H9 (cell line): ENCODE data around the gene BICD1. TPM values are rescaled to one million over a fixed set of nuclear protein-coding genes. Genes with fewer than 3 reads are reported as not detected.

Experiments
- DNase-seq: peaks from one replicate; pipeline ENCODE4 v3.0.0-alpha.2; 2017
- H2AFZ ChIP-seq: one replicate; pipeline ENCODE4 v1.6.1; 2013; ENCODE audit warnings: mild to moderate bottlenecking, low read length, control low read depth, moderate library complexity
- H2AK5ac ChIP-seq: 2 replicates; pipeline ENCODE4 v1.6.1; 2013; ENCODE audit warnings: low read length, control low read depth, mixed read lengths; ENCODE audit not compliant: insufficient read length
- H2BK120ac ChIP-seq: one replicate; pipeline ENCODE4 v1.6.1; 2013; ENCODE audit warnings: low read depth, mild to moderate bottlenecking, low read length, control low read depth, inconsistent platforms; ENCODE audit not compliant: poor library complexity, severe bottlenecking
- H2BK12ac ChIP-seq: 2 replicates; pipeline ENCODE4 v1.6.1; 2013; ENCODE audit warnings: low read length, control low read depth, mixed read lengths, low read depth; ENCODE audit not compliant: insufficient read length
- H2BK15ac ChIP-seq: 2 replicates; pipeline ENCODE4 v1.6.1; 2013; ENCODE audit warnings: low read depth, low read length, control low read depth
- H2BK20ac ChIP-seq: one replicate; pipeline ENCODE4 v1.6.1; 2013; ENCODE audit warnings: low read depth, mild to moderate bottlenecking, low read length, control low read depth, inconsistent platforms; ENCODE audit not compliant: poor library complexity, severe bottlenecking
- H2BK5ac ChIP-seq: 2 replicates; pipeline ENCODE4 v1.6.1; 2013; ENCODE audit warnings: low read length, control low read depth, mixed read lengths; ENCODE audit not compliant: insufficient read length
- H3K14ac ChIP-seq: 2 replicates; pipeline ENCODE4 v1.6.1; 2013; ENCODE audit warnings: low read length, control low read depth; ENCODE audit not compliant: insufficient read depth
- H3K18ac ChIP-seq: 2 replicates; pipeline ENCODE4 v1.6.1; 2013; ENCODE audit warnings: low read depth, mild to moderate bottlenecking, mixed read lengths, low read length, control low read depth; ENCODE audit not compliant: insufficient read length
- H3K23ac ChIP-seq: 2 replicates; pipeline ENCODE4 v1.6.1; 2013; ENCODE audit warnings: low read length, control low read depth, mixed read lengths, low read depth; ENCODE audit not compliant: insufficient read length
- H3K23me2 ChIP-seq: 2 replicates; pipeline ENCODE4 v1.6.1; 2013; ENCODE audit warnings: low read depth, mild to moderate bottlenecking, mixed read lengths, low read length, control low read depth; ENCODE audit not compliant: insufficient read length, poor library complexity, severe bottlenecking
- H3K27ac ChIP-seq: 2 replicates; pipeline ENCODE4 v1.5.1; 2013; ENCODE audit warnings: low read length, control low read depth, mixed read lengths, low read depth; ENCODE audit not compliant: insufficient read length
- H3K27me3 ChIP-seq: 2 replicates; pipeline ENCODE4 v1.6.1; 2013; ENCODE audit warnings: low read length, control low read depth, inconsistent platforms; ENCODE audit not compliant: insufficient read depth
- H3K4ac ChIP-seq: 2 replicates; pipeline ENCODE4 v1.6.1; 2013; ENCODE audit warnings: low read depth, mild to moderate bottlenecking, control low read depth, inconsistent platforms, low read length, moderate library complexity
- H3K4me1 ChIP-seq: 2 replicates; pipeline ENCODE4 v1.6.1; 2013; ENCODE audit warnings: low read length, control low read depth, inconsistent platforms; ENCODE audit not compliant: insufficient read depth
- H3K4me2 ChIP-seq: 2 replicates; pipeline ENCODE4 v1.6.1; 2013; ENCODE audit warnings: low read length, control low read depth, mixed read lengths; ENCODE audit not compliant: insufficient read length, insufficient read depth
- H3K56ac ChIP-seq: 2 replicates; pipeline ENCODE4 v1.6.1; 2013; ENCODE audit warnings: low read depth, mild to moderate bottlenecking, mixed read lengths, low read length, control low read depth; ENCODE audit not compliant: insufficient read length
- H3K79me1 ChIP-seq: 2 replicates; pipeline ENCODE4 v1.6.1; 2013; ENCODE audit warnings: low read depth, mild to moderate bottlenecking, moderate library complexity, low read length, control low read depth, inconsistent platforms; ENCODE audit not compliant: insufficient read depth, poor library complexity, severe bottlenecking
- H3K79me2 ChIP-seq: 2 replicates; pipeline ENCODE4 v1.6.1; 2013; ENCODE audit warnings: low read length, control low read depth, inconsistent platforms; ENCODE audit not compliant: insufficient read depth
- H3K9ac ChIP-seq: 2 replicates; pipeline ENCODE4 v1.6.1; 2013; ENCODE audit warnings: low read length, control low read depth, mixed read lengths; ENCODE audit not compliant: insufficient read length; ENCODE audit errors: extremely low read depth
- H3K9me3 ChIP-seq: one replicate; pipeline ENCODE4 v1.6.1; 2013; ENCODE audit warnings: low read depth, low read length, inconsistent platforms; ENCODE audit not compliant: control insufficient read depth
- H3T11ph ChIP-seq: one replicate; pipeline ENCODE4 v1.6.1; 2013; ENCODE audit warnings: mild to moderate bottlenecking, low read length, control low read depth, inconsistent platforms
- H4K20me1 ChIP-seq: one replicate; pipeline ENCODE4 v1.6.1; 2013; ENCODE audit not compliant: control insufficient read depth, insufficient read length, insufficient read depth
- H4K5ac ChIP-seq: 2 replicates; pipeline ENCODE4 v1.6.1; 2013; ENCODE audit warnings: low read depth, mild to moderate bottlenecking, mixed read lengths, low read length, control low read depth; ENCODE audit not compliant: insufficient read length
- H4K8ac ChIP-seq: replicated peaks from 2 replicates; pipeline ENCODE4 v1.6.1; 2013; ENCODE audit warnings: low read length, control low read depth, mixed read lengths, low read depth; ENCODE audit not compliant: insufficient read length
- H4K91ac ChIP-seq: 2 replicates; pipeline ENCODE4 v1.6.1; 2013; ENCODE audit warnings: low read depth, mild to moderate bottlenecking, moderate library complexity, mixed read lengths, low read length, control low read depth; ENCODE audit not compliant: insufficient read length
- H3K27ac Mint-ChIP-seq, 3 experiments: 2 replicates in 2 of 3; 3 replicates in 1 of 3; pipeline ENCODE4 v1.8.0; 2020 to 2021; ENCODE audit warnings: mixed read lengths in 3 of 3, mild to moderate bottlenecking in 1 of 3, moderate library complexity in 1 of 3
- H3K27me3 Mint-ChIP-seq: 2 replicates; pipeline ENCODE4 v1.8.0; 2021; ENCODE audit warnings: low read depth, mild to moderate bottlenecking, moderate library complexity, mixed read lengths
- H3K36me3 Mint-ChIP-seq, 3 experiments: 2 replicates in 2 of 3; 3 replicates in 1 of 3; pipeline ENCODE4 v1.8.0; 2020 to 2021; ENCODE audit warnings: low read depth in 3 of 3, mixed read lengths in 3 of 3; ENCODE audit not compliant: insufficient read depth in 1 of 3
- H3K4me1 Mint-ChIP-seq, 2 experiments: 2 replicates each; pipeline ENCODE4 v1.8.0; 2020; ENCODE audit warnings: mixed read lengths in 2 of 2
- H3K4me3 Mint-ChIP-seq, 2 experiments: 2 replicates in 1 of 2; 3 replicates in 1 of 2; pipeline ENCODE4 v1.8.0; 2020 to 2021; ENCODE audit warnings: mild to moderate bottlenecking in 2 of 2, mixed read lengths in 2 of 2, moderate library complexity in 1 of 2
- H3K9me3 Mint-ChIP-seq, 2 experiments: 2 replicates in 1 of 2; 3 replicates in 1 of 2; pipeline ENCODE4 v1.8.0; 2020; ENCODE audit warnings: mild to moderate bottlenecking in 2 of 2, mixed read lengths in 2 of 2, moderate library complexity in 1 of 2
- WGBS: extraction: QIAGEN DNeasy Blood & Tissue Kit; methylation state at CpG from one replicate; pipeline ENCODE4 v1.1.7; 2013; ENCODE audit warnings: missing lambda C conversion rate, low lambda C conversion rate, mixed read lengths; ENCODE audit not compliant: insufficient read length; ENCODE audit errors: extremely low coverage; 5-methylcytosine and 5-hydroxymethylcytosine counted together
- total RNA-seq: library from RNA; stranded (reverse); gene quantifications from 2 replicates; pipeline ENCODE4 v1.2.1, GENCODE V29; 2021
- TF ChIP-seq, protein P1 (sequence below): fragments of 200-600 bp; sonication (generic); conservative IDR thresholded peaks from 3 replicates; pipeline ENCODE4 v1.8.0; 2021; ENCODE audit warnings: antibody characterized with exemption, mild to moderate bottlenecking

The BICD1 gene
- total RNA-seq, 1 experiment from 2014 or later, result 134 TPM

DNA sequence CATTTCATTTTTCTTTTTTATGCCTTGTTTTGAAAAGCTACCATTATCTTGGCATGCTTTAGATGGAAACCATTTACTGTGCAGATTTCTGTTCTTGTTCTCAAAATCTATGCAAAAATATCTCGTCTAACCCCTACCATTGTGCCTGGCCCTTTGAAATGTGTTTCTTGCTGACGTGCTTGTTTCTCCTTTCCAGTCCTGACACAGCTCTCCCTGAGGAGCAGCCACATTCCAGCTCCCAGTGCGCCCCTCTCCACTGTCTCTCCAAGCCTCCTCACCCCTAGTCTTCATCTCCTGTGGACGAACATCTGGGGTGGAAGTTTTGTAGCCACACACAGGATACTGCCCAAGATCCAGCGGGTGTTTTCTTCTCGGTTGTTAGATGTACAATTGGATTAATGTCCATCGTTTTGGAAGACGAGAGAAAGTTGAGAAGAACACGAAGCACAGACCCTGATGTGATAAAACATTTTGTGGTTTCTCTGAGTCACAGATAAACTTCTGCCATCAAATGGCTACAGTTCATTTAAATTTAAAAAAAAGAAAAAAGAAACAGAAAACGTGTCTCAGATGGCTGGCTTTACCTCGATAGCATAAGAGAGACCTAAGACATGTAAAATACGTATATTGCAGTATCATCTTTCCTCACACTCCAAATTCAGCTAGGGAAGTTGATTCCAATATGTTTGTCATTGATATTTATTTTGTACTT lies 270.9 kb downstream of the BICD1 start:
- Histone ChIP-seq H2BK12ac (no peak overlapping the region), H2BK5ac (no peak overlapping the region), H2BK120ac (no peak overlapping the region), H3K14ac (no peak overlapping the region), H3T11ph (no peak overlapping the region), H3K79me2 (no peaks in the 10 kb centered on the region), H3K9ac (no peak overlapping the region), H2BK20ac (no peak overlapping the region), H3K56ac (no peak overlapping the region), H3K23ac (no peak overlapping the region), H3K27ac (no peak overlapping the region), H3K9me3 (no peaks in the 10 kb centered on the region), H3K79me1 (no peaks in the 10 kb centered on the region), H4K20me1 (no peaks in the 10 kb centered on the region), H4K91ac (no peak overlapping the region), H3K4me2 (no peak overlapping the region), H2AFZ (no peak overlapping the region), H3K27me3 (no peaks in the 10 kb centered on the region), H3K18ac (no peak overlapping the region), H4K8ac (no peak overlapping the region), H3K23me2 (no peaks in the 10 kb centered on the region), H3K4ac (no peak overlapping the region), H3K4me1 (peaks cover 3% of the 10 kb centered on the region; the same call in 1 of the 2 replicates), H4K5ac (no peak overlapping the region), H2BK15ac (no peak overlapping the region), H2AK5ac (no peak overlapping the region)
- no peak for DNase-seq
- H3K9me3 Mint-ChIP-seq, result no peaks in the 10 kb centered on the region
- no peaks in the 10 kb centered on the region for H3K27me3 Mint-ChIP-seq
- TF ChIP-seq, protein P1, sequence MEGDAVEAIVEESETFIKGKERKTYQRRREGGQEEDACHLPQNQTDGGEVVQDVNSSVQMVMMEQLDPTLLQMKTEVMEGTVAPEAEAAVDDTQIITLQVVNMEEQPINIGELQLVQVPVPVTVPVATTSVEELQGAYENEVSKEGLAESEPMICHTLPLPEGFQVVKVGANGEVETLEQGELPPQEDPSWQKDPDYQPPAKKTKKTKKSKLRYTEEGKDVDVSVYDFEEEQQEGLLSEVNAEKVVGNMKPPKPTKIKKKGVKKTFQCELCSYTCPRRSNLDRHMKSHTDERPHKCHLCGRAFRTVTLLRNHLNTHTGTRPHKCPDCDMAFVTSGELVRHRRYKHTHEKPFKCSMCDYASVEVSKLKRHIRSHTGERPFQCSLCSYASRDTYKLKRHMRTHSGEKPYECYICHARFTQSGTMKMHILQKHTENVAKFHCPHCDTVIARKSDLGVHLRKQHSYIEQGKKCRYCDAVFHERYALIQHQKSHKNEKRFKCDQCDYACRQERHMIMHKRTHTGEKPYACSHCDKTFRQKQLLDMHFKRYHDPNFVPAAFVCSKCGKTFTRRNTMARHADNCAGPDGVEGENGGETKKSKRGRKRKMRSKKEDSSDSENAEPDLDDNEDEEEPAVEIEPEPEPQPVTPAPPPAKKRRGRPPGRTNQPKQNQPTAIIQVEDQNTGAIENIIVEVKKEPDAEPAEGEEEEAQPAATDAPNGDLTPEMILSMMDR, result no peak
- H3K36me3 Mint-ChIP-seq, result no peaks in the 10 kb centered on the region
- peak overlapping the region in 2 of 3 experiments; percentile 22 to 59; a peak in 4 of 7 replicates for H3K27ac Mint-ChIP-seq
- H3K4me1 Mint-ChIP-seq, result peaks cover 16 to 19% of the 10 kb centered on the region in 2 experiments
- no CpG with 5 or more reads among the region's 12 CpGs for WGBS
- no peak overlapping the region for H3K4me3 Mint-ChIP-seq
